Tibial nerve (tissue), 4 donors: Measurements from ENCODE around the gene BMPR1B. TPM values are rescaled to one million over a fixed set of nuclear protein-coding genes. Genes with fewer than 3 reads are reported as not detected.

Source experiments
- DNase-seq, 2 donors: peaks; one replicate each; pipeline ENCODE4 v3.0.0-alpha.2; 2019; ENCODE audit warnings: low spot score in 2 of 2
- H3K27ac ChIP-seq, 4 donors: fragments of 200-600 bp; sonication (generic) in 3 of 4; one replicate each; pipeline ENCODE4 v1.5.1; 2017 to 2019; ENCODE audit warnings: mild to moderate bottlenecking in 1 of 4
- H3K27me3 ChIP-seq, 2 donors: fragments of 200-600 bp; sonication (generic) in 1 of 2; one replicate each; pipeline versions ENCODE4 v1.5.1 to v1.6.0; 2017 to 2019
- H3K36me3 ChIP-seq, 3 donors: fragments of 200-600 bp; sonication (generic); one replicate each; pipeline ENCODE4 v1.5.1; 2018 to 2019
- H3K4me1 ChIP-seq, 4 donors: fragments of 200-600 bp; sonication (generic) in 3 of 4; one replicate each; pipeline ENCODE4 v1.5.1; 2017 to 2019
- H3K4me3 ChIP-seq, 4 donors: fragments of 200-600 bp; sonication (generic) in 3 of 4; one replicate each; pipeline ENCODE4 v1.5.1; 2017 to 2019; ENCODE audit warnings: mild to moderate bottlenecking in 1 of 4, moderate library complexity in 1 of 4
- H3K9me3 ChIP-seq, 4 donors: fragments of 200-600 bp; sonication (generic) in 3 of 4; one replicate each; pipeline ENCODE4 v1.5.1; 2017 to 2019
- CTCF ChIP-seq, 5 experiments: fragments of 200-600 bp in 3 of 5; fragments of 450-650 bp in 2 of 5; sonication (generic) in 3 of 5; IDR thresholded peaks; one replicate each; pipeline ENCODE4 v1.5.1; 2016 to 2019; ENCODE audit warnings: antibody characterized with exemption in 5 of 5, mild to moderate bottlenecking in 3 of 5, moderate library complexity in 2 of 5
- EP300 ChIP-seq, 2 donors: sonication (generic); formaldehyde crosslinking; IDR thresholded peaks; one replicate each; pipeline ENCODE4 v1.6.1; 2017; ENCODE audit warnings: antibody characterized with exemption in 2 of 2, mild to moderate bottlenecking in 1 of 2
- POLR2A ChIP-seq, 2 donors: fragments of 450-650 bp; IDR thresholded peaks; one replicate each; pipeline ENCODE4 v1.6.1; 2017; ENCODE audit warnings: antibody characterized with exemption in 2 of 2, mild to moderate bottlenecking in 2 of 2, moderate library complexity in 2 of 2
- WGBS, 2 donors: methylation state at CpG; one replicate each; pipeline ENCODE4 v1.1.5; 2018; 5-methylcytosine and 5-hydroxymethylcytosine counted together
- total RNA-seq, 4 donors: library from RNA; depleted of rRNA; stranded (reverse); fragments of >200 nt; gene quantifications; one replicate each; pipeline ENCODE4 v1.1.0, GENCODE V29; 2016

BMPR1B gene
- total RNA-seq, 4 donors from 2014 or later, result 9.3 to 32.1 (median 26.1) TPM

- DNase-seq, result no peak
These were observed 168.1 kb downstream of the BMPR1B start for GRCh38 chr4:94925764-94926347.

GRCh38 chr4:94926936-94927335 is 169.2 kb downstream of the BMPR1B start:
- H3K9me3 ChIP-seq, result no peaks in the 10 kb centered on the region
- TF ChIP-seq POLR2A (IDR thresholded peaks at IDR 0.05) (no peak), EP300 (IDR thresholded peaks at IDR 0.05) (no peak), CTCF (IDR thresholded peaks at IDR 0.05) (no peak)
- no peak overlapping the region for H3K27ac ChIP-seq
- H3K27me3 ChIP-seq, result no peaks in the 10 kb centered on the region
- H3K4me3 ChIP-seq, result no peak overlapping the region
- WGBS, 2 donors, result 65 to 69% methylated on average over 2 of the region's 2 CpGs
- DNase-seq, result no peak
- H3K4me1 ChIP-seq, result peaks cover 0 to 24% (median 4%) of the 10 kb centered on the region in 4 donors
- no peaks in the 10 kb centered on the region for H3K36me3 ChIP-seq

More at GRCh38 chr4:94925764-94926347, 168.1 kb downstream of the BMPR1B start:
- H3K4me1 ChIP-seq, result peaks cover 0 to 20% (median 4%) of the 10 kb centered on the region in 4 donors
- no peaks in the 10 kb centered on the region for H3K36me3 ChIP-seq
- H3K27me3 ChIP-seq, result no peaks in the 10 kb centered on the region
- TF ChIP-seq POLR2A (IDR thresholded peaks at IDR 0.05), result no peak
- no peak for TF ChIP-seq EP300 (IDR thresholded peaks at IDR 0.05)
- TF ChIP-seq CTCF (IDR thresholded peaks at IDR 0.05), result no peak
- no peak overlapping the region for H3K27ac ChIP-seq
- H3K9me3 ChIP-seq, result no peaks in the 10 kb centered on the region
- 87 to 89% methylated on average over 5 of the region's 5 CpGs for WGBS, 2 donors
- no peak overlapping the region for H3K4me3 ChIP-seq

GRCh38 chr4:94927696-94928095 is 169.9 kb downstream of the BMPR1B start:
- WGBS, 2 donors, result 22 to 30% methylated on average over 1 of the region's 1 CpG
- no peaks in the 10 kb centered on the region for H3K27me3 ChIP-seq
- H3K4me3 ChIP-seq, result no peak overlapping the region
- no peaks in the 10 kb centered on the region for H3K36me3 ChIP-seq
- no peaks in the 10 kb centered on the region for H3K9me3 ChIP-seq
- no peak for DNase-seq
- no peak for TF ChIP-seq EP300 (IDR thresholded peaks at IDR 0.05)
- TF ChIP-seq POLR2A (IDR thresholded peaks at IDR 0.05), result no peak
- no peak for TF ChIP-seq CTCF (IDR thresholded peaks at IDR 0.05)
- peaks cover 0 to 24% (median 4%) of the 10 kb centered on the region in 4 donors for H3K4me1 ChIP-seq
- no peak overlapping the region for H3K27ac ChIP-seq

- 91 to 93% methylated on average over 5 of the region's 5 CpGs for WGBS, 2 donors
- H3K4me3 ChIP-seq, result no peak overlapping the region
- H3K27me3 ChIP-seq, result no peaks in the 10 kb centered on the region
- TF ChIP-seq CTCF (IDR thresholded peaks at IDR 0.05) (no peak), POLR2A (IDR thresholded peaks at IDR 0.05) (no peak), EP300 (IDR thresholded peaks at IDR 0.05) (no peak)
- peaks cover 0 to 31% (median 4%) of the 10 kb centered on the region in 4 donors for H3K4me1 ChIP-seq
- no peak overlapping the region for H3K27ac ChIP-seq
- H3K9me3 ChIP-seq, result no peaks in the 10 kb centered on the region
- no peak for DNase-seq
- H3K36me3 ChIP-seq, result no peaks in the 10 kb centered on the region
These were observed 171.9 kb downstream of the BMPR1B start for GRCh38 chr4:94929696-94930095.

GRCh38 chr4:94931626-94932025 is 173.9 kb downstream of the BMPR1B start:
- Histone ChIP-seq H3K27me3 (no peaks in the 10 kb centered on the region), H3K27ac (no peak overlapping the region), H3K4me3 (no peak overlapping the region), H3K9me3 (no peaks in the 10 kb centered on the region), H3K4me1 (peaks cover 0 to 31% (median 4%) of the 10 kb centered on the region in 4 donors), H3K36me3 (no peaks in the 10 kb centered on the region)
- WGBS, 2 donors, result 83 to 91% methylated on average over 7 of the region's 7 CpGs
- DNase-seq, result no peak
- TF ChIP-seq CTCF (IDR thresholded peaks at IDR 0.05) (no peak), EP300 (IDR thresholded peaks at IDR 0.05) (no peak), POLR2A (IDR thresholded peaks at IDR 0.05) (no peak)
